HepG2 (cell line): Measurements from ENCODE around the gene C22orf31. TPM values are rescaled to one million over a fixed set of nuclear protein-coding genes. Genes with fewer than 3 reads are reported as not detected.

Experiments
- ATAC-seq: fragments of 200-7000 bp; cut with Tn5 transposase; 3 replicates; pipeline ENCODE4 v1.9.1; 2020; ENCODE audit warnings: mild to moderate bottlenecking, moderate library complexity
- BruUV-seq: library from RNA; stranded (reverse); fragments of 400-500 nt; replicated peaks from 2 replicates; lab custom pipeline; 2021; lab: Mats Ljungman, UMichigan
- CTCF ChIA-PET: fragments of 300-600 bp; formaldehyde crosslinking; extraction: SDS; loops from one replicate; lab custom pipeline; 2021; ENCODE audit warnings: low total read pairs, inconsistent platforms, low intra/inter-chr PET ratio; lab: Yijun Ruan, JAX
- POLR2A ChIA-PET: fragments of 350-600 bp; sonication (Branson Sonifier 250); formaldehyde crosslinking; loops from one replicate; lab custom pipeline; 2020; ENCODE audit warnings: antibody characterized with exemption, inconsistent platforms; lab: Yijun Ruan, JAX
- DNase-seq: peaks from one replicate; pipeline ENCODE4 v3.0.0-alpha.2; 2015; ENCODE audit warnings: low spot score
- FAIRE-seq: peaks from 3 replicates; lab custom pipeline; 2011; peaks lifted over from hg19 to GRCh38; lab: Jason Lieb, UNC
- H2AFZ ChIP-seq: one replicate; pipeline ENCODE4 v1.6.1; 2011; ENCODE audit warnings: low read length, inconsistent platforms
- H3K27ac ChIP-seq: fragments of 300-600 bp; 3 replicates; pipeline ENCODE4 v1.8.0; 2011; ENCODE audit warnings: mixed run types, mild to moderate bottlenecking, mixed read lengths, low read length, inconsistent platforms; ENCODE audit not compliant: insufficient read depth; ENCODE audit errors: extremely low read length
- H3K27me3 ChIP-seq, 2 experiments: fragments of 200-600 bp in 1 of 2; 2 replicates in 1 of 2; 3 replicates in 1 of 2; pipeline versions ENCODE4 v1.6.0 to v1.8.0; 2011; ENCODE audit warnings: low read length in 2 of 2, mild to moderate bottlenecking in 2 of 2, moderate library complexity in 2 of 2, inconsistent platforms in 1 of 2; ENCODE audit not compliant: insufficient read depth in 2 of 2, control insufficient read depth in 1 of 2
- H3K36me3 ChIP-seq, 2 experiments: fragments of 200-600 bp in 1 of 2; replicated peaks in 1 of 2; 2 replicates in 1 of 2; 3 replicates in 1 of 2; pipeline versions ENCODE4 v1.5.1 to v1.8.0; 2011; ENCODE audit warnings: low read length in 2 of 2, inconsistent platforms in 1 of 2; ENCODE audit not compliant: insufficient read depth in 2 of 2, control insufficient read depth in 1 of 2
- H3K4me1 ChIP-seq: 2 replicates; pipeline ENCODE4 v1.5.1; 2012; ENCODE audit warnings: low read length, inconsistent platforms; ENCODE audit not compliant: insufficient read depth
- H3K4me2 ChIP-seq: 2 replicates; pipeline ENCODE4 v1.6.0; 2011; ENCODE audit warnings: low read depth, low read length, inconsistent platforms
- H3K4me3 ChIP-seq, 3 experiments: fragments of 200-600 bp in 1 of 3; sonication (generic), shearing (Covaris generic) in 1 of 3; replicated peaks in 1 of 3; 2 replicates each; pipeline ENCODE4 v1.5.1; 2011 to 2016; ENCODE audit warnings: low read length in 3 of 3, inconsistent platforms in 2 of 3, low read depth in 2 of 3, mild to moderate bottlenecking in 2 of 3, control low read depth in 1 of 3, mixed read lengths in 1 of 3; ENCODE audit not compliant: insufficient read depth in 1 of 3
- H3K79me2 ChIP-seq: one replicate; pipeline ENCODE4 v1.6.1; 2011; ENCODE audit warnings: low read length, inconsistent platforms; ENCODE audit not compliant: insufficient read depth
- H3K9ac ChIP-seq: 2 replicates; pipeline ENCODE4 v1.6.0; 2011; ENCODE audit warnings: mild to moderate bottlenecking, low read depth, low read length, inconsistent platforms; ENCODE audit not compliant: insufficient read depth
- H3K9me3 ChIP-seq: 2 replicates; pipeline ENCODE4 v1.5.1; 2012; ENCODE audit warnings: mild to moderate bottlenecking, low read length
- H4K20me1 ChIP-seq: 2 replicates; pipeline ENCODE4 v1.6.0; 2011; ENCODE audit warnings: inconsistent platforms, mild to moderate bottlenecking, low read length, moderate library complexity; ENCODE audit not compliant: insufficient read depth
- ARNT ChIP-seq: fragments of 450-650 bp; IDR thresholded peaks from 2 replicates; pipeline ENCODE4 v1.6.1; 2017
- CBFB ChIP-seq: sonication (generic); formaldehyde crosslinking; IDR thresholded peaks from 2 replicates; pipeline ENCODE4 v1.4.0; 2020; ENCODE audit warnings: missing genetic modification reagents
- FLYWCH1 ChIP-seq: sonication (generic); formaldehyde crosslinking; IDR thresholded peaks from 2 replicates; pipeline ENCODE4 v1.8.1; 2023; ENCODE audit warnings: mild to moderate bottlenecking, missing genetic modification reagents
- HNF1B ChIP-seq: sonication (generic); formaldehyde crosslinking; IDR thresholded peaks from 2 replicates; pipeline ENCODE4 v1.5.1; 2020; ENCODE audit warnings: mild to moderate bottlenecking, moderate library complexity, missing genetic modification reagents
- NCOR1 ChIP-seq: fragments of 200-600 bp; sonication (generic); IDR thresholded peaks from 2 replicates; pipeline ENCODE4 v1.7.0; 2017; ENCODE audit warnings: antibody characterized with exemption, low read length, borderline replicate concordance
- NR0B2 ChIP-seq: sonication (generic); formaldehyde crosslinking; IDR thresholded peaks from 2 replicates; pipeline ENCODE4 v1.4.0; 2020; ENCODE audit warnings: mild to moderate bottlenecking, missing genetic modification reagents
- ONECUT2 ChIP-seq: sonication (generic); formaldehyde crosslinking; IDR thresholded peaks from 2 replicates; pipeline ENCODE4 v1.4.0; 2020; ENCODE audit warnings: missing genetic modification reagents
- POLR2A ChIP-seq, 2 experiments: IDR thresholded peaks; 2 replicates each; pipeline ENCODE4 v1.6.1; 2011; ENCODE audit warnings: low read depth in 2 of 2, low read length in 2 of 2, mild to moderate bottlenecking in 1 of 2, moderate library complexity in 1 of 2; ENCODE audit not compliant: insufficient read depth in 1 of 2
- TBX3 ChIP-seq: fragments of 450-650 bp; IDR thresholded peaks from 2 replicates; pipeline ENCODE4 v1.6.1; 2017; ENCODE audit warnings: antibody characterized with exemption, mild to moderate bottlenecking, inconsistent platforms, borderline replicate concordance
- ZBTB3 ChIP-seq: sonication (generic); formaldehyde crosslinking; IDR thresholded peaks from 2 replicates; pipeline ENCODE4 v1.4.0; 2020; ENCODE audit warnings: low read depth, mild to moderate bottlenecking, moderate library complexity, missing genetic modification reagents, borderline replicate concordance
- ZNF710 ChIP-seq: sonication (generic); formaldehyde crosslinking; IDR thresholded peaks from 2 replicates; pipeline ENCODE4 v1.5.0; 2020; ENCODE audit warnings: mild to moderate bottlenecking, missing genetic modification reagents, borderline replicate concordance
- ZNF839 ChIP-seq: sonication (generic); formaldehyde crosslinking; IDR thresholded peaks from 2 replicates; pipeline ENCODE4 v1.4.0; 2020; ENCODE audit warnings: missing genetic modification reagents, mild to moderate bottlenecking, borderline replicate concordance
- WGBS: methylation state at CpG from one replicate; pipeline ENCODE4 v1.1.6; 2017; ENCODE audit warnings: low lambda C conversion rate; 5-methylcytosine and 5-hydroxymethylcytosine counted together
- in situ Hi-C: cut with HindIII; loops from 2 replicates; pipeline ENCODE4 v1.10.0; 2017; ENCODE audit warnings: low pct_unique_long_range_greater_than_20kb; ENCODE audit not compliant: extremely low pct_ligation_motif_present
- intact Hi-C: fragments of 100-400 bp; cut with micrococcal nuclease; formaldehyde crosslinking; loops from one replicate; pipeline ENCODE4 v1.10.0; 2022; ENCODE audit not compliant: unreplicated experiment
- polyA plus RNA-seq, 8 experiments: library from polyadenylated mRNA; depleted of rRNA in 3 of 8; stranded (reverse) in 7 of 8; unstranded in 1 of 8; fragments of >200 nt; fragmentation: Illumina TruSeq in 4 of 8; extraction: Trizol in 4 of 8; gene quantifications; 2 replicates each; pipeline versions ENCODE4 v1.2.1 to v1.2.3, GENCODE V29; 2011 to 2016; ENCODE audit warnings: low read depth in 4 of 8, missing spikeins in 1 of 8, mixed read lengths in 1 of 8; ENCODE audit not compliant: insufficient read depth in 1 of 8
- total RNA-seq, 5 experiments: library from RNA; depleted of rRNA; stranded (reverse); fragments of >200 nt; fragmentation: Illumina TruSeq; extraction: Trizol; gene quantifications; 2 replicates each; pipeline ENCODE4 v1.2.3, GENCODE V29; 2016; ENCODE audit warnings: low read depth in 1 of 5

C22orf31 gene
- total and polyA plus RNA-seq, 2 of the 13 experiments (the other 11 are each of a cell fraction or from before 2014, with no cell fraction given) = not detected

- TF ChIP-seq ZBTB3 (CRISPR knock-in tag) (no peak), NCOR1 (no peak), ZNF839 (CRISPR knock-in tag) (no peak), HNF1B (CRISPR knock-in tag) (no peak), ARNT (no peak), ZNF710 (CRISPR knock-in tag) (no peak), ONECUT2 (CRISPR knock-in tag) (no peak), CBFB (CRISPR knock-in tag) (no peak), TBX3 (no peak), POLR2A (IDR thresholded peaks at IDR 0.05; ENCODE audit: insufficient read depth in 1 of 2, low read depth in 2 of 2, low read length in 2 of 2) (no peak), FLYWCH1 (CRISPR knock-in tag) (no peak), NR0B2 (CRISPR knock-in tag) (no peak)
- DNase-seq (no peak), ATAC-seq (no peak), FAIRE-seq (no peak)
- no peak overlapping the region for H3K4me2 ChIP-seq
- H3K9me3 ChIP-seq = no peaks in the 10 kb centered on the region
- H3K4me3 ChIP-seq = no peak overlapping the region
- ChIA-PET POLR2A (interaction anchor here (1.8 kb wide), 1 partner anchor 15 kb away, joined by 6 read pairs; no protein-coding TSS in a partner anchor), CTCF (no interaction called here)
- intact Hi-C loops = no loop called here
- BruUV-seq = no TSS peak
- no peaks in the 10 kb centered on the region for H3K4me1 ChIP-seq
- in situ Hi-C loops = no loop called here
- 87% methylated on average over 3 of the region's 3 CpGs for WGBS
- H4K20me1 ChIP-seq = no peaks in the 10 kb centered on the region
- no peaks in the 10 kb centered on the region for H3K79me2 ChIP-seq
- no peak overlapping the region for H3K9ac ChIP-seq
- no peak overlapping the region for H2AFZ ChIP-seq
- no peaks in the 10 kb centered on the region for H3K36me3 ChIP-seq
- H3K27ac ChIP-seq = no peak overlapping the region
- H3K27me3 ChIP-seq = no peaks in the 10 kb centered on the region
These were observed 20.0 kb upstream of the C22orf31 start for GRCh38 chr22:29081517-29082236.
